Kidney capillary endothelial cell (primary cell): ENCODE results near the gene CDH22.

Experiments used
- DNase-seq: peaks from one replicate; pipeline ENCODE4 v3.0.0-alpha.2; 2018; ENCODE audit warnings: low spot score

The CDH22 gene

DNA sequence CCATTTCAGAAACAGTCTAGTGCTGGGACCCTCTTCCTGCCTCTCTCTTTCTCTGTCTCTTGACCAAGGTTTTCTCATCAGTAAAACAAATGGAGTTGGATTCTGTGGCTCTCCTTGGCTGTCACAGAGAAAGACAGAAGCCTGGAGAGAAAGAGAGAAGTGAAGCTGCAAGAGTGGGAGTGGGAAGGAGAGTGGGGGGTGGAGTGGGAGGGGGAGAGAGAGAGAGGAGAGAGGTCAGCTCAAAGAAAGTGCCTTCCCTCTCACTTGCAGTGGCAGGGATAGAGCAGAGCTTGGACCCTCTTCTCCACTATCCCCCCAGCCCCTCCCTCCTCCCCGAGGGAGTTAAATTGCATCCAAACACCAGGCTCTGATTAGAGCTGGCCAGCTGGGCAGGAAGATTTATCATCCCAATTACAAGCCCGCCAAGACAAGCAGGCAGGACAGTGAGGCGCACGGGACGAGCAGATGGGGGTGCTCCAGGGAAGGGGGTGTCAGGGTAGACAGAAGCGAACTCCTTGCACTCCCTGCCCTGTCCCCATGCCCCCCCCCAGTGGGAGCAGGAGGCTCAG is 115.8 kb downstream of the CDH22 start:
- DNase-seq: no peak

DNA sequence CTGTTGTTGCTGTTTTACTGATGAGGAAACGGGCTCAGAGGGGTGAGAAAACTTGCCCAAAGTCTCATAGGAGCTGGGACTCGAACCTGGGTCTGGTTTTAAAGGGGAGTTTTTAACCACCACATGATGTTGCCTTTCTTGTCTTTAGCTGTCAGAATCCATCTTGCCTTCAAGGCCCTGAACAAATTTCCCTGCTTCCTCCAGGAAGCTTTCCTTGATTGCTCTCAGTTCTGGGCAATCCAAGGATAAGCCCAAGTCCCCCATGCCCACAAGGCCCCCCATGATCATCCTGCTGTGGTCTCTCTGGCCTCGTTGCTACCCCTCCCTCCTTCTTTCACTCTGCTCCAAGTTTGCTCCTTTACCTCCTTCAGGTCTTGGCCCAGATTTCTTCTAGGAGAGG is 116.7 kb downstream of the CDH22 start:
- DNase-seq: no peak

DNA sequence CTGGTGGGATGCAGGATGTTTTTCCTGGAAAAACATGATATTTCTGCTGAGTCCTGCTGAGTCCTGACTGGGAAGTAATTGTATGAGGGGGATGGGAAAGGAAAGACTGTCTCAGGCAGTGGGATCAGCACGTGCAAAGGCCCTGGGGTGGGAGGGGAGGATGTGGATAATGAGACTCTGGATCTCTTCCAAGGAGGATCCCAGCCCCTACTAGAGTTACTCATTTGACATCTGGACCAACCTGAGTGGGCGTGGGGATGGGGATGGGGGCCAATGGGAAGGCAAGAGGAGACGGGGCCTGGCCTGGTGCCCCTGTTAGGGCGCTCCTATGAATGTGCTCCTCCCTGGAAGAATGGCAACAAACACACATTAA is 117.1 kb downstream of the CDH22 start:
- no peak for DNase-seq

DNA sequence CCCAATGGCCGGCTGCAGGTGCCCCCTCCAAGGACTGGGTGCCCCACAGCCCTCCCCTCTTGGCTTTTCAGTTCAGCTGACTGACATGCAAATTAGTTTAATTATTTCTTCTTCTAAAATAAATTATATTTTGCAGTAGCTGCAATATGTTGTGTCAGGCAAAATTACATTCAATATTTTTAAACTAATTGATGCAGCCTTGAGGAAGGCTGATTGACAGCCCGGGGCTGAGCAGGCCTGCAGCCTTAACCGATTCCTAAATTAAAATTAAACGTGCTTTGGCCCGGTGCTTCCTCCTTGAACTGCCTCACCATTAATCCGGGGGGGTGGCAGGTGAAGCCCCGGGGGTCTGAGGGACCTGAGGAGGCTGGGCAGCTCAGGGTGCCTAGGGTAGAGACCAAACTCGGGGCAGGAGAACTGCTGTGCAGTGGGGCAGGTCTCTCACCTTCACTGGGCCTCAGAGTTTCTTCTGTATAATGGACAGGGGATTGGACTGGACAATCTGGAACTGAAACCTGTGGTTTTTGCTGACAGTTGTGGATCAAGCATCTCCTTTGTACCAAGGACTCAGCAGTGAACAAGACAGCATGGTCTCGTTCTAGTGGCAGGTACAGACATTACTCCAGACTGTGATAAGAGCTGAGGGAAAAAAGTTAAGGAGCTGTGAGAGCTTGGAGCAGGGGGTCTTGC is 117.7 kb downstream of the CDH22 start:
- DNase-seq: no peak

DNA sequence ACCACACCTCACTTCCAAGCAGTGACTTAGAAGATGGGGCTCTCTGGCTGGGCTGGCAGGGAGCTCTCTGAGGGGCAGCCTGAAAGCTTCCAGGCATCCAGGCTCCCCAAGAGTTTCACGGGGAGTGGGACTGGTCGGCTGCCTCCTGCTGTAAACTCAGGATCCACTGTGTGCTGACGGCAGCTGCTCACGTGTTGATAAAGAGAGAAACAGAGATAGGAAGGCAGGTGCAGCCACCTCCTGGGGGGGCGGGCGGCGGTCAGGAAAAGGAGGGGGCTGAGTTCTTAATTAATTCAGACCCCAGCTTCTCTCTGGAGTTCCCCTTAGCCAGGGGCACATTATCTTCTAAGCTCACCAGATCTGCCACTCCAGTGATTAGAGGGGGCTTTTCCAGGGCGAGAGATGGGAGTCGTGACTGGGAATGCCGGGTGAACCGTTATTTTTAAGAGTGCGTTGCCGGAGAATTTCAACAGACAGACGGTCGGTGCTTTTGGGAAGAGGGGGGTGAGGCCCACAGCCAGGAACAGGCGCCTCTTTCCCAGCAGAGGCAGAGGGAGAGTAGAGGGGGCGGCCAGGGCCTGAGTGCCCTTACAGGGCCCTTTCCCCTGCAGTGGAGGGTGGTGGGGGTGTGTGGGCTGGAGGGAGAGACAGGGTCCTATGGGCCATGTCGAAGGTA is 119.3 kb downstream of the CDH22 start:
- DNase-seq: no peak

DNA sequence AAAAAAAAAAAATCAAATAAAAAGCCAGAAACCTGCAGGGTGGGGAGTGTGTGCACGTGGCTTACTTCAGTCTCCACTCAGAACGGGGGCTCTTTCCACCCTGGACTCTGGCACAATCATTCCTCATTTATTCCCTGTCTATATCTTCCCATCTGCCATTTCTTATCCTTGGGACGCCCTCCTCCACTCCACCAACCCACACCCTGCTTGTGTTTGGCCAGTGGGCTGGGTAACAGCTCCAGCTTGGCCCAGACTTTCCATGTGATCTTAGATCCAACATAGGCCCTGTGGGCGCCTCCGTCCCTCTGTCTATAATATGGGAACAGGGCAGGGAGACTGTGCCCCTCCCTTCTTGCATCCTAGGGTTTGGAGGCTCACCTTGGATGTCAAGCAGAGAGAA is 122.1 kb downstream of the CDH22 start:
- DNase-seq: no peak

DNA sequence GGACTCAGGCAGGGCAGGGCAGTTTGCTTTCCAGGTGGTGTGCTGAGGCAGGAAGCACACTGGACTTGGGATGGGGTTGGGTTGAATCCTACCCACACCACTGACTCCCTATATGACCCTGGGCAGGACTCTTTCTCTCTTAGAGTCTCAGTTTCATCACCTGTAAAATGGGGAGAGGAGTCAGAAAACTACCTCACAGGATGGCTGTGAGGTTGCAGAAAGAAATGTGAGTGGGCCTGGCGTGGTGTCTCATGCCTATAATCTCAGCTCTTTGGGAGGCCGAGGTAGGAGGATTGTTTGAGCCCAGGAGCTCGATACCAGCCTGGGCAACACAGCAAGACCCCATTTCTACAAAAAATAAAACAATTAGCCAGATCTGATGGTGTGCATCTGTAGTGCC is 122.9 kb downstream of the CDH22 start:
- DNase-seq: no peak

DNA sequence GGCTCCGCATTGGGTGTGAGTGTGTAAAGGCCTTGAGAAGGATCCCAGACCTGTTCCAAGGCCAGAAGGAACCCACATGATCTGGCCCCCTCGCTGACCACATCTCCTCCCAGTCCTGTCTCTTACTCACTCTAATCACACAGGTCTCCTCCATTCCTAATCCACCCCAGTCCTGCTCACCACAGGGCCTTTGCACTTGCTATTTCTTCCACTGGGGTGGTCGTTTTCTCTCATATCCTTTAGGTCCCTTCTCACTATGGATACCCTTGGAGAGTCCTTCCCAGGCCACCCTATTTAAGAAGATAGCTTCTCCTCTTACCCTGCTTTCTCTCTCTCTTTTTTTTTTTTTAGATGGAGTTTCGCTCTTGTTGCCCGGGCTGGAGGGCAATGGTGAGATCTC is 124.5 kb downstream of the CDH22 start:
- no peak for DNase-seq

DNA sequence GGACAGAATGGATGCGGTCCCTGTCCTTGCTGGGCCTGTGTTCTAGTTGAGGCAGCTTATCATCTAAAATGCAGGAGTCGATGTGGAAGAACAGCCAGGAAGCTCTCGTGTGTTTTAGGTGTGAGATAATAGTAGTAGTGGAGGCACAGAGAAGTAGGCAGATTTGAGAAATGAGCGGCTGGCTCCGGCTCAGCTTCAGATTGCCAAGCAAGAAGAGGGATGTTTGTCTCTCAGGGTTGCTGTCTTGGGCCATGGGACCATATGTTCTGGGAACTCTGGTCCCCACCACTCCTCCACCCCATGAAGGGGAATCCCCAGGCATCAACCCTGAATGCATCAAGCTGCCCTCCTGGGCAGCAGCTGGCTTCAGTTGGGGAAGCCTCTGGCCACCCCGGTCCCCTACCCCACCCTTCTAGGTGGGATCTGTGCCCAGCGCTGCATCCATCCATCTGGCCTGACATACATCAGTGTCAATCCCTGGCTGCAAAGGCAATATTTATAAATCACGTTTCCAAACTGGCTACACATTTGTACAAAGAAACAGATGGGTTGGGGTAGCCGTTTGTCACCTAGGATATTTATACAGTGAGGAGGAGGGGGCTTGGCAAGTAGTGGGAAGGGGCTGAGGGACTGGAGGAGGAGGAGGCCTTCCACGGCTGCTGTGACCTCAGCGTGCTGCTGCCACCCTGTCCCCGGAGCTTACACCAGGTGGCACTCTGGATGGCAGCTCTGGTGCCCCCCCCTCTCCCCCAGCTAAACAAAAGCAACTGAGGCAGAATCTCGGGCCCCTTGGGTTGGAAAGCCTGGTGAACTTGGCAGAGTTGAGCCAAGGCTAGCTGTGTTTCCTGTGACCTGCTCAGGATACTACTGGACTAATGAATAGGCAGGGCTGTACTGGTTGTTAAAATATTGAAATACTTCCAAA is 125.8 kb downstream of the CDH22 start:
- DNase-seq: no peak

DNA sequence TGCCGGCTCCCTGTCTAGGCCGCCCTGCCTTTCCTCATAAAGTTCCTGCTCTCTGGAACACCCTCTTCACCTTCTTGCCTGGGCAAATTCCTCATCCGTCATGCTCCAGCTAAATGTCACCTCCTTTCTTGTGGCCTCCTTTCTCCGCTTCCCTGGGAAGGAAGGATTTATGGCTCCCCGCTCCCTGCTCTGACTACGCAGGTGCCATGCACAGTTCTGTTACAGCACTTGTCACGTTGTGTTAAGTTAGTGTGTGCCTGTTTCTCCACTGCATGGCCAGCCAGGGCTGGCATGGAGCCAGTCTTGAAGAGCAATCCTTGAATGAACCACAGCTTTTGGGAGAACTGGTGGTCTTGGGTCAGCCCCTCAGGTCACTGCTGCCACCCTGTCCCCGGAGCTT is 128.4 kb downstream of the CDH22 start:
- no peak for DNase-seq

DNA sequence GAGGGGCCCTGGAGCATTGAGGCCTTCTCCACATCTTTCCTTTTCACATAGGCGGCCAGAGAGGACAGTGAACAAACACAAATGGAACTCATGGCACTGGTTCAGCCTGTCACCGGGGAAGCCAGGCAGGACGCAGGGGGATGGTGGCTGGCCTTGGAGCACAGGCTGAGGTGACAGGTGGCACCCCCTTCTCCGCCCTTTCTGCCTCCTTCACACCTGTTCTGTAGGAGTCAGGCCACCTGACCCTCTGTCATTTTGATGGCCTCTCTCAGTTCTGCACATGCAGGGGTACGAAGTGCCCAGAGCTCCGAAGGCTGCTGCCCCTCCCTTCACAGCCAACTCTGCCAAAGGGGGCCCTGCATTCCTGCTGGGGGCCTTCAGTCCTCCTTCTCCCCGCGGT is 129.4 kb downstream of the CDH22 start:
- DNase-seq: no peak

DNA sequence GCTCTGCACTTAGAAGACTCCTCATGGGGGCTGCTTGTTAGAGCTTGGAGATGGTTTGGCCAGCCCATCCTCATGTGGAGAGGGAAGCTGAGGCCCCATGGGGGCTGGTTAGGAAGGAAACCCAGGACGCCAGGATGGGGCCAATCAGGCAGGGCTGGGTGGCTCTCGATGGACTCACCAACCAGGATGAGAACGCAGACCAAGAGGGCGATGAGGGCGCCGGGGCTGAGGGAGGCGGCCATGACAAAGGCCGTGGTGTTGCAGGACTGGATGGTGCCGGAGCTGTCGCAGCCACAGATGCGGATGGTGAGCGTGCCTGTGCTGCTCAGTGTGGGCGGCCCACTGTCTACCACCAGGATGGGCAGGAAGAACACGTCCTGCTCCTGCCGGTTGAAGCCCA is 130.5 kb downstream of the CDH22 start:
- no peak for DNase-seq

DNA sequence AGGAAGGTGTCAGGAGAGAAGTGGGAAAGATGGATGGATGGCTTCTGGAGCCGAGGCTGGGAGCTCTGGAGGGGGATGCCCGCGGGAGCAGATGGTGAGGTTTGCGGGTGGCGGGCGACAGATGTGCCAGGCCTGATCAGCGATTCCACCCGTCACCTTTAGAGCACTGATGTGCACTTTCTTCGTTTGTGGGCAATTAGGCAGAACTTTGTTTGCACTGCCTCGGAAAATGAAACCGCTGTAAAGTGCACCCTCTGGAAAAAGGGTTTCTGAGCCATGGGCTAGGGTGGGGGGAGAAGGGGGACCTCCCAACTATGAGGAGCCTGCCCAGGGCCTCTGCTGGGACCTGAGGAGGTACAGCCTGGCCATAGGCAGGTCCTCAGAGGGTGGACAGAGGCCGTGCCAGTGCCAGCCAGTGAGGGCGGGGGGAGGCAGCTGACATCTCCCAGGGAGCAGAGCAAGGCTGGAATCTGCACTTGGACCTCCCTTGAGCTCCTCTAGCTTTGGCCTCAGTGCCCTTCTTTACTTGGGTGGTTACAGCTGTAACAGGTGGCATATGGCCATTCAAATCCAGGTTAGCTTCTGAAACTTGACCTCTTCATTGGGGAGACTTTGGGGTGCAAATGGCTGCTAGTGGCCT is 131.4 kb downstream of the CDH22 start:
- no peak for DNase-seq

DNA sequence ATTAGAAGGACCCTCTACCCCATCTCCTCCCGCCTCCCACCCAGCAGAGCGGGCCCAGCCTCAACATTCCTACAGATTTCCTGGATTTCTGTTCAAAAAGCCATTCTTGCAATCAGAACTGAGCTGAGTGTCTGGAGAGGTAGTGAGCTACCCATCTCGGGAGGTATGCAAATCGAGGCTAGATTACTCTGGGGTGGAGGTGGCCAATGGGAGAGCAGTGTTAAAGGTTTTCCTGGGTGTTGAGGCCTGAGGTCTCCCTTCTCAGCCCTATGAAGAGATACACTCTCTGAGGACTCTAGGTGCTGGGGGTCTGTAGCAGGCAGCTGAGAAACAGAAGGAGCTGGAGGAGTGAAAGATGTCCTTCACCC is 133.2 kb downstream of the CDH22 start:
- DNase-seq: no peak

DNA sequence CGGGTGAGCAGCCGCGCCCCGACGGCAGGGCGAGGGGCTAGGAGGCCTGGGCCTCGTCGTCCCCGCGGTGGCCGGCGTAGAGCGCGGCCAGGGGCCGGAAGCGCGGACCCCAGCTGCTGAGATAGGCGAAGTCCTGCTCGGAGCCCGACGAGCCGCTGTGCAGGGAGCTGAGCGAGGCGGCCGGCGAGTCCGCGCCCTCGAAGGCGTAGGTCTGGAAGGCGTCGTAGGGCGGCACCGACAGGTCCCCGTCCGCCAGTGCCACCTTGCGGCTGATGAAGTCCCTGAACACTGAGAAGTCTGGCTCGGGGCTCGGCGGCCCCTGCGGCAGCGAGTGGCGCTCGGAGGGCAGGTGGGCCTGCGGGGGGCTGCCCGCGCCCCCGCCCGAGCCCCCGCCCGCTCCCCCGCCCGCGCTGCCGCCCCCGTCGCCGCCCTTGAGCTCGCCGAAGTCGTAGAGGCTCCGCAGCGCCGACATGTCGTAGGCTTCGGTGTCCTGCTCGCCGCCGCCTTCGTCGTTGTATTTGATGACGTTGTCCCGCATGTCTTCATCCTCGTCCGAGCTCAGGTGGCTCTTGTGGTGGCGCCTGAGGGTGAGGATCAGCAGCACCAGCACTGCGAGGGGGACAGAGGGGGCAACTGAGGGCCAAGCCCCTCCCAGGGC is 133.7 kb downstream of the CDH22 start:
- DNase-seq: peak; percentile 41

DNA sequence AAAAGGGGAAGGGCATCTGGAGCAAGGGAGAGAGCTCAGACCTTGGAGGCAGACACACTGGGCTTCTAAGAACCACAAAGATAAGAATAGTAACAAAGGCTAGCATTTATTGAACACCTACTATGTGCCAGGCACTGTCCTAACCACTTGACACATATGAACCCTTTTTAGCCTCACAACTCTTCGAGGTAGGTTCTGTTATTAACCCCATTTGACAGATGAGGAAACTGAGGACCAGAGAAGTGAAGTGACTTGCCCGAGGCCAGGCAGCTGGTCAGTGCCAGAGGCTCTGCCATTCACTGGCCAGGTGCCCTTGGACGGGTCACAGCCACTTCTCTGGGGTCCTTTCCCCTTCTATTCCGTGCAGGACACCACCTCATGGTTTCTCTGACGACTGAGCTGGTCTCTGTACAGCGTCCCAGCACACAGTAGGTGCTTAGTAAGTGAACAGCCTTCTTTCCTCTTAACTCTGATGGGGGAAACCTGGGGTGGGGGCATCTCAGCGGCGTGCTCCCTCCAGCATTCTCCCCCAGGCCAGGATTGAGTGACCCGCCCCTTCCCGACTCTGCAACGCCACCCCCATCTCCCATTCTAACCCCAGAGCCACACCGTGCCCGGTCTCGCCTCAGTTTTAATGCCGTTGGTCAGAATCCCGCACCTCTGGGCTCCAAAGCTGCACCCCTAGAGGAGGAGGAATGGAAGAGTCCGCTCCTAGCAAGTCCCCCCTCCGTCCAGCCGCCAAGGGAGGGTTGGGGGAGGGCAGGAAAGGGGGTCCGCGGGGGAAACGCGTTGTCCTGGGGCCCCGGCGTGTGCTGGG is 134.4 kb downstream of the CDH22 start:
- no peak for DNase-seq

DNA sequence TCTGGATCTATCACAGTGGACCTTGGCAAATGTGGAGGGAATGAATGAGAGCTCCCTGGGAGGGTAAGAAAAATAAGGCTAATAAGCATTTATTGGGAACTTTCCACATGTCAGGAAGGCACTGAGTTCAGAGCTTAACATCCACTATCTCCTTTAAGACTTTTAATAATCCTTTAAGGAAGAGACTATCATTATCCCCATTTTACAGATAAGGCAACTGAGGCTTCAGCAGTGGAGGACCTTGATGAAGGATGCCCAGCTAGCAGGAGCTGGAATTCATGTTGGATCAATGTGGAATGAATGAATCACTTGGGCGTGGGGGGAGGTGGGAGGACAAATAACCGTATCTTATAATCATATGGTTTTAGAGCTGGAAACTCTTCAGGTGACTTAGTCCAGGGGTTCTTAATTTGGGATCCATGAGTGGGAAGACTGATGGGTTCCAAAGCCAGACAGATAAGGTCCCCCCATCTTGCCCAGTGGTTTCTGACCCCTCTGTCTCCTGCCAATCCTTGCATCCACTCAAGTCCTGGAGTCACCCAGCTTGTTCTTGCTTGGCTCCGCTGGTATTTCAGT is 135.2 kb downstream of the CDH22 start:
- DNase-seq: no peak

DNA sequence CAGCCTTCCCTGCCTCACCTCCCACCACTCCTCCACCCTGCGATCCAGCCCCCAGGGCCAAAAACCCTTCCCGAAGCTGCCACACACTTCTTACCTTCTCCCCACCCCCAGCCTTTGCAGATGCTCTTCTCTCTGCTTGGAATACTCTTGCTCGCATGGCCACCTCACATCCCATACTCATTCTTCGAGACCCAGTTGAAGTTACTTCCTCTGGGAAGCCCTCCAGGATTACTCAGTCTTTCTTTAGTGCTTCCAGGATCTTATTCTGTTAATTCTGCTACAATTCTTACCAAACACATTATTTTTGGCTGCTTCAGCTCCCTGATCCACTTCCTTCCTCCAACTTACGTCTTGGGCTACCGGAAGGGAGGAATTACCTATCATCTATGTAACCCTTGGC is 135.8 kb downstream of the CDH22 start:
- no peak for DNase-seq

DNA sequence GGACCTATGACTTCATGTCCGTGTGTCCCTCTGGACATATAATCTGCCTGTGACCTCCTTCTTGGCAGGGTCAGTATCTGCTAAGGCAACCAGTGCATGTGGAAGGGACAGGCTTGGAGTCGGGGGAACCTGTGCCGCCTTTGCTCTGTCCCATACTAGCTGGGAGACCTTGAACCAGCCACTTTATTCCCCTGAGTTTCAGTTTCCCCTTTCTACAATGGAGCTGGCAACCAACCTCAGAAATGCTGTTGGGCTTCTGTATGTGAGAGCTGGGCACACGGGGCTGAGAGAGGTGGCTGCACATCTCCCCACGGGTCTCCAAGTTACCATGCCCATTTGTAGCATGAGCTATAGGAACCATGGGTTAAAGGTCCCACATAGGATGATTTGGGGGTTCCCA is 136.4 kb downstream of the CDH22 start:
- no peak for DNase-seq

DNA sequence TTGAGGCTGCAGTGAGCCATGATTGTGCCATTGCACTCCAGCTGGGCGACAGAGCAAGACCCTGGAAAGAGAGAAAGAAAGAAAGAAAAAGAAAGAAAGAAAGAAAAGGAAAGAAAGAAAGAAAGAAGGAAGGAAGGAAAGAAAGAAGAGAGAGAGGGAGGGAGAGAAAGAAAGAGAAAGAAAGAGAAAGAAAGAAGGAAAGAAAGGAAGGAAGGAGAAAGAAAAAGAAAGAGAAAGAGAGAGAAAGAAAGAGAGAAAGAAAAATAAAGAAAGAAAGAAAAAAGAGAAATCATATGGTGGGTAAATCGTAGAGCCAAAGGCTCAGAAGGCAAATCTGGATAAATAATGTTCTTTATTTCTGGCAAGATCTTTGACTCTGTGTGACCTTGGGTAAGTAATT is 136.8 kb downstream of the CDH22 start:
- DNase-seq: no peak
